GM12878 (cell line): ENCODE results near the gene IRX6. TPM values are rescaled to one million over a fixed set of nuclear protein-coding genes. Genes with fewer than 3 reads are reported as not detected.

Source experiments
- ATAC-seq: fragments of 200-7000 bp; cut with Tn5 transposase; 3 replicates; pipeline ENCODE4 v1.9.1; 2020; ENCODE audit warnings: mild to moderate bottlenecking, moderate library complexity
- BruUV-seq: library from RNA; stranded (reverse); fragments of 400-500 nt; replicated peaks from 2 replicates; lab custom pipeline; 2021; lab: Mats Ljungman, UMichigan
- CTCF ChIA-PET: fragments of 300-600 bp; sonication (Branson Sonifier 250); formaldehyde crosslinking; extraction: SDS; loops from one replicate; lab custom pipeline; 2021; ENCODE audit warnings: inconsistent platforms; lab: Yijun Ruan, JAX
- POLR2A ChIA-PET: fragments of 350-600 bp; formaldehyde crosslinking; extraction: SDS; loops from one replicate; lab custom pipeline; 2021; ENCODE audit warnings: inconsistent platforms; lab: Charles Lee
- RAD21 ChIA-PET: fragments of 300-600 bp; sonication (Branson Sonifier 250); formaldehyde crosslinking; loops from one replicate; lab custom pipeline; 2023; ENCODE audit warnings: antibody characterized with exemption; ENCODE audit not compliant: unreplicated experiment; lab: Charles Lee
- SMC1A ChIA-PET: fragments of 300-600 bp; sonication (Branson Sonifier 250); formaldehyde crosslinking; loops from one replicate; lab custom pipeline; 2023; ENCODE audit not compliant: unreplicated experiment, uncharacterized antibody; lab: Charles Lee
- DNase-seq: peaks from one replicate; pipeline ENCODE4 v3.0.0-alpha.2; 2011; ENCODE audit warnings: low read depth, low spot score
- FAIRE-seq: peaks from 3 replicates; lab custom pipeline; 2011; peaks lifted over from hg19 to GRCh38; lab: Jason Lieb, UNC
- H2AFZ ChIP-seq: 2 replicates; pipeline ENCODE4 v1.6.0; 2011; ENCODE audit warnings: low read depth, low read length, control low read depth; ENCODE audit not compliant: control insufficient read depth
- H3K27ac ChIP-seq: 2 replicates; pipeline ENCODE4 v1.5.1; 2011; ENCODE audit warnings: control low read depth; ENCODE audit not compliant: control insufficient read depth, insufficient read depth
- H3K27me3 ChIP-seq, 2 experiments: replicated peaks in 1 of 2; 2 replicates each; pipeline versions ENCODE4 v1.6.0 to v1.6.1; 2011; ENCODE audit warnings: low read length in 1 of 2; ENCODE audit not compliant: control insufficient read depth in 2 of 2, insufficient read depth in 2 of 2
- H3K36me3 ChIP-seq, 2 experiments: 2 replicates each; pipeline ENCODE4 v1.5.1; 2011; ENCODE audit warnings: low read length in 1 of 2; ENCODE audit not compliant: control insufficient read depth in 2 of 2, insufficient read depth in 2 of 2
- H3K4me1 ChIP-seq: 2 replicates; pipeline ENCODE4 v1.6.1; 2011; ENCODE audit warnings: mild to moderate bottlenecking, low read length, moderate library complexity, mixed read lengths; ENCODE audit not compliant: control insufficient read depth, insufficient read depth
- H3K4me2 ChIP-seq: 2 replicates; pipeline ENCODE4 v1.6.0; 2011; ENCODE audit warnings: control low read depth; ENCODE audit not compliant: control insufficient read depth, insufficient read depth
- H3K4me3 ChIP-seq: fragments of 200-600 bp; sonication (generic); 2 replicates; pipeline ENCODE4 v1.5.1; 2016
- H3K79me2 ChIP-seq: 2 replicates; pipeline ENCODE4 v1.6.0; 2011; ENCODE audit warnings: low read length; ENCODE audit not compliant: control insufficient read depth, insufficient read depth
- H3K9ac ChIP-seq: 2 replicates; pipeline ENCODE4 v1.8.0; 2011; ENCODE audit warnings: low read length, control low read depth, mixed read lengths; ENCODE audit not compliant: control insufficient read depth, insufficient read depth
- H3K9me3 ChIP-seq: replicated peaks from 3 replicates; pipeline ENCODE4 v1.5.1; 2011; ENCODE audit warnings: mild to moderate bottlenecking, low read length; ENCODE audit not compliant: control insufficient read depth, insufficient read depth
- H4K20me1 ChIP-seq: 2 replicates; pipeline ENCODE4 v1.6.0; 2011; ENCODE audit not compliant: control insufficient read depth, insufficient read depth
- CBFB ChIP-seq: IDR thresholded peaks from 2 replicates; pipeline ENCODE4 v1.6.1; 2016; ENCODE audit warnings: antibody characterized with exemption, low read depth
- CBX5 ChIP-seq: sonication (generic); IDR thresholded peaks from 2 replicates; pipeline ENCODE4 v1.6.1; 2016; ENCODE audit warnings: low read depth, moderate library complexity, mild to moderate bottlenecking, inconsistent platforms
- E4F1 ChIP-seq: fragments of 450-650 bp; IDR thresholded peaks from 2 replicates; pipeline ENCODE4 v1.6.1; 2018; ENCODE audit warnings: borderline replicate concordance, mild to moderate bottlenecking; ENCODE audit not compliant: partially characterized antibody
- HDGF ChIP-seq: fragments of 450-650 bp; IDR thresholded peaks from 2 replicates; pipeline ENCODE4 v1.6.1; 2016; ENCODE audit warnings: antibody characterized with exemption
- KDM1A ChIP-seq: fragments of 200-600 bp; sonication (generic); IDR thresholded peaks from 2 replicates; pipeline ENCODE4 v1.6.1; 2016; ENCODE audit warnings: borderline replicate concordance
- MTA2 ChIP-seq: fragments of 450-650 bp; IDR thresholded peaks from 2 replicates; pipeline ENCODE4 v1.6.1; 2016; ENCODE audit warnings: low read depth, mild to moderate bottlenecking, moderate library complexity
- NFYB ChIP-seq: IDR thresholded peaks from 2 replicates; pipeline ENCODE4 v1.6.1; 2011; ENCODE audit warnings: low read depth, mild to moderate bottlenecking, low read length, improper control_type of control experiment, moderate library complexity; ENCODE audit not compliant: insufficient read depth
- RFX5 ChIP-seq: IDR thresholded peaks from 2 replicates; pipeline ENCODE4 v1.6.1; 2011; ENCODE audit warnings: low read depth, low read length, improper control_type of control experiment
- STAT3 ChIP-seq: IDR thresholded peaks from 2 replicates; pipeline ENCODE4 v1.6.1; 2011; ENCODE audit warnings: low read depth, low read length, improper control_type of control experiment
- SUZ12 ChIP-seq: fragments of 200-600 bp; sonication (generic); IDR thresholded peaks from one replicate; pipeline ENCODE4 v1.6.1; 2018; ENCODE audit warnings: antibody characterized with exemption, mild to moderate bottlenecking; ENCODE audit not compliant: unreplicated experiment
- TBL1XR1 ChIP-seq: IDR thresholded peaks from 2 replicates; pipeline ENCODE4 v1.6.1; 2012; ENCODE audit warnings: low read depth, low read length, improper control_type of control experiment
- WGBS: methylation state at CpG from one replicate; pipeline ENCODE4 v1.1.6; 2016; ENCODE audit warnings: low lambda C conversion rate; ENCODE audit not compliant: insufficient replicate concordance, insufficient coverage; ENCODE audit errors: missing lambda C conversion rate; 5-methylcytosine and 5-hydroxymethylcytosine counted together
- in situ Hi-C: fragments of 300-500 bp; cut with MboI; formaldehyde crosslinking; loops from 9 replicates; pipeline ENCODE4 v1.14.3; 2018; ENCODE audit warnings: mixed read lengths
- intact Hi-C: fragments of 100-400 bp; cut with micrococcal nuclease; formaldehyde crosslinking; loops from one replicate; pipeline ENCODE4 v1.14.2; 2022; ENCODE audit not compliant: unreplicated experiment
- polyA plus RNA-seq, 11 experiments: library from polyadenylated mRNA; depleted of rRNA in 4 of 11; unstranded in 6 of 11; stranded (reverse) in 5 of 11; fragments of >200 nt; fragmentation: Nextera tagmentation in 4 of 11; fragmentation: Illumina TruSeq in 1 of 11; extraction: Ambion mirVana in 4 of 11; extraction: Trizol in 1 of 11; gene quantifications; 1 replicate in 1 of 11; 2 replicates in 10 of 11; pipeline versions ENCODE4 v1.2.1 to v1.2.3, GENCODE V29; 2011 to 2016; ENCODE audit warnings: inconsistent platforms in 2 of 11, missing spikeins in 2 of 11, low read depth in 1 of 11
- total RNA-seq, 4 experiments: library from RNA; depleted of rRNA in 3 of 4; stranded (reverse); fragments of >200 nt in 3 of 4; fragmentation: Illumina TruSeq in 1 of 4; extraction: Trizol in 1 of 4; gene quantifications; 2 replicates each; pipeline versions ENCODE4 v1.2.1 to v1.2.3, GENCODE V29; 2013 to 2021

Gene IRX6
- total and polyA plus RNA-seq, 10 of the 15 experiments (the other 5 are each of a cell fraction or from before 2014, with no cell fraction given), result not detected

- no peak overlapping the region for H3K4me2 ChIP-seq
- no peaks in the 10 kb centered on the region for H3K9me3 ChIP-seq
- no peak overlapping the region for H3K27ac ChIP-seq
- ChIA-PET RAD21 (no interaction called here), SMC1A (no interaction called here), POLR2A (no interaction called here), CTCF (no interaction called here)
- FAIRE-seq (no peak), ATAC-seq (no peak), DNase-seq (no peak)
- no peak overlapping the region for H2AFZ ChIP-seq
- intact Hi-C loops (no loop called here), in situ Hi-C loops (no loop called here)
- H4K20me1 ChIP-seq, result no peaks in the 10 kb centered on the region
- no peaks in the 10 kb centered on the region for H3K4me1 ChIP-seq
- no peaks in the 10 kb centered on the region for H3K27me3 ChIP-seq
- no peaks in the 10 kb centered on the region for H3K79me2 ChIP-seq
- no peak for TF ChIP-seq TBL1XR1
- TF ChIP-seq STAT3, result no peak
- no peak for TF ChIP-seq NFYB
- TF ChIP-seq CBX5, result no peak
- no peak for TF ChIP-seq SUZ12
- TF ChIP-seq CBFB, result no peak
- no peak for TF ChIP-seq KDM1A
- no peak for TF ChIP-seq HDGF
- no peak for TF ChIP-seq MTA2
- no peak for TF ChIP-seq E4F1
- TF ChIP-seq RFX5, result no peak
- WGBS, result 0% methylated on average over 2 of the region's 2 CpGs
- H3K36me3 ChIP-seq, result no peaks in the 10 kb centered on the region
- BruUV-seq, result no TSS peak
- no peak overlapping the region for H3K4me3 ChIP-seq
- H3K9ac ChIP-seq, result no peak overlapping the region
Measured at GRCh38 chr16:55285586-55285985, 38.4 kb upstream of the IRX6 start.
